GM21390 (cell line): ENCODE data around the gene MAD1L1.
A peak's percentile ranks its signal among the peaks of the same experiment; 100 is the strongest.
"Not testable (repeated sequence)": the region's sequence is repeated elsewhere in the genome, so short reads cannot be mapped to it uniquely, and the experiment has no call there.

Experiments used
- ATAC-seq: cut with Tn5 transposase; IDR thresholded peaks from one replicate; pipeline ENCODE4 v1.9.1; 2021; ENCODE audit not compliant: unreplicated experiment

Gene MAD1L1

GRCh38 chr7:2037808-2038522, 194.8 kb downstream of the MAD1L1 start:
- ATAC-seq = peak; percentile 47

GRCh38 chr7:2037301-2037807, 195.4 kb downstream of the MAD1L1 start:
- ATAC-seq = no peak

GRCh38 chr7:2036786-2037185, 196.0 kb downstream of the MAD1L1 start:
- ATAC-seq = no peak

GRCh38 chr7:2036201-2036600, 196.5 kb downstream of the MAD1L1 start:
- not testable (repeated sequence) for ATAC-seq

- ATAC-seq = no peak
Measured at GRCh38 chr7:2034291-2035201, 198.2 kb downstream of the MAD1L1 start.

- no peak for ATAC-seq
Measured at GRCh38 chr7:2033586-2034135, 199.1 kb downstream of the MAD1L1 start.

GRCh38 chr7:2032876-2033407, 199.8 kb downstream of the MAD1L1 start:
- no peak for ATAC-seq

GRCh38 chr7:2032030-2032875, 200.5 kb downstream of the MAD1L1 start:
- ATAC-seq = no peak

GRCh38 chr7:2031451-2031845, 201.3 kb downstream of the MAD1L1 start:
- ATAC-seq = no peak

- ATAC-seq = no peak
Measured at GRCh38 chr7:2030475-2031450, 202.0 kb downstream of the MAD1L1 start.

- no peak for ATAC-seq
Measured at GRCh38 chr7:2029936-2030335, 202.8 kb downstream of the MAD1L1 start.

GRCh38 chr7:2029211-2029905, 203.4 kb downstream of the MAD1L1 start:
- no peak for ATAC-seq

- ATAC-seq = no peak
Measured at GRCh38 chr7:2028733-2029132, 204.0 kb downstream of the MAD1L1 start.

GRCh38 chr7:2025188-2025587, 207.6 kb downstream of the MAD1L1 start:
- ATAC-seq = no peak

GRCh38 chr7:2024567-2024918, 208.2 kb downstream of the MAD1L1 start:
- no peak for ATAC-seq

GRCh38 chr7:2023877-2024566, 208.7 kb downstream of the MAD1L1 start:
- no peak for ATAC-seq

- ATAC-seq = no peak
Measured at GRCh38 chr7:2022737-2023250, 210.0 kb downstream of the MAD1L1 start.

GRCh38 chr7:2022021-2022409, 210.7 kb downstream of the MAD1L1 start:
- ATAC-seq = no peak
